ENCODE data around the gene SUSD5.

DNA sequence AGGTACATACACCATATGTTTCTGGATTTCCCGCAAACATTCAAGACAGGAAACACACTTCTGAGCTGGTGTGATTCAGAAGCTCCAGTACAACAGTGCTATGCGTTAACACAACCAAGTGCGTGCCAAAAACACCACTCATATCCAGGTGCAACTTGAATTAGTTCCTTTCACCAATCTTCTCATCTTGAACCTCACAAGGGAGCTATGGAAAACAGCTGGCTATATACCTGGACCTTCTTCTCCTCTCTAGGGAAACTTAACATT, 31.3 kb downstream of the SUSD5 start:
- TF ChIP-seq TP53 (CRISPR knock-in tag; IDR thresholded peaks at IDR 0.05) (no peak), SMAD4 (CRISPR knock-in tag; IDR thresholded peaks at IDR 0.05) (no peak), CREB1 (CRISPR knock-in tag; IDR thresholded peaks at IDR 0.05) (no peak), ZNF219 (CRISPR knock-in tag; IDR thresholded peaks at IDR 0.05; ENCODE audit: borderline replicate concordance) (no peak)
- TF ChIP-seq, protein P1, sequence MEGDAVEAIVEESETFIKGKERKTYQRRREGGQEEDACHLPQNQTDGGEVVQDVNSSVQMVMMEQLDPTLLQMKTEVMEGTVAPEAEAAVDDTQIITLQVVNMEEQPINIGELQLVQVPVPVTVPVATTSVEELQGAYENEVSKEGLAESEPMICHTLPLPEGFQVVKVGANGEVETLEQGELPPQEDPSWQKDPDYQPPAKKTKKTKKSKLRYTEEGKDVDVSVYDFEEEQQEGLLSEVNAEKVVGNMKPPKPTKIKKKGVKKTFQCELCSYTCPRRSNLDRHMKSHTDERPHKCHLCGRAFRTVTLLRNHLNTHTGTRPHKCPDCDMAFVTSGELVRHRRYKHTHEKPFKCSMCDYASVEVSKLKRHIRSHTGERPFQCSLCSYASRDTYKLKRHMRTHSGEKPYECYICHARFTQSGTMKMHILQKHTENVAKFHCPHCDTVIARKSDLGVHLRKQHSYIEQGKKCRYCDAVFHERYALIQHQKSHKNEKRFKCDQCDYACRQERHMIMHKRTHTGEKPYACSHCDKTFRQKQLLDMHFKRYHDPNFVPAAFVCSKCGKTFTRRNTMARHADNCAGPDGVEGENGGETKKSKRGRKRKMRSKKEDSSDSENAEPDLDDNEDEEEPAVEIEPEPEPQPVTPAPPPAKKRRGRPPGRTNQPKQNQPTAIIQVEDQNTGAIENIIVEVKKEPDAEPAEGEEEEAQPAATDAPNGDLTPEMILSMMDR (IDR thresholded peaks at IDR 0.05), result no peak
- TF ChIP-seq, protein P2, sequence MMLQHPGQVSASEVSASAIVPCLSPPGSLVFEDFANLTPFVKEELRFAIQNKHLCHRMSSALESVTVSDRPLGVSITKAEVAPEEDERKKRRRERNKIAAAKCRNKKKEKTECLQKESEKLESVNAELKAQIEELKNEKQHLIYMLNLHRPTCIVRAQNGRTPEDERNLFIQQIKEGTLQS (CRISPR knock-in tag; conservative IDR thresholded peaks at IDR 0.05), result no peak
- TF ChIP-seq, protein P3, sequence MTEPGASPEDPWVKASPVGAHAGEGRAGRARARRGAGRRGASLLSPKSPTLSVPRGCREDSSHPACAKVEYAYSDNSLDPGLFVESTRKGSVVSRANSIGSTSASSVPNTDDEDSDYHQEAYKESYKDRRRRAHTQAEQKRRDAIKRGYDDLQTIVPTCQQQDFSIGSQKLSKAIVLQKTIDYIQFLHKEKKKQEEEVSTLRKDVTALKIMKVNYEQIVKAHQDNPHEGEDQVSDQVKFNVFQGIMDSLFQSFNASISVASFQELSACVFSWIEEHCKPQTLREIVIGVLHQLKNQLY (CRISPR knock-in tag; IDR thresholded peaks at IDR 0.05), result no peak
- TF ChIP-seq, protein P4, sequence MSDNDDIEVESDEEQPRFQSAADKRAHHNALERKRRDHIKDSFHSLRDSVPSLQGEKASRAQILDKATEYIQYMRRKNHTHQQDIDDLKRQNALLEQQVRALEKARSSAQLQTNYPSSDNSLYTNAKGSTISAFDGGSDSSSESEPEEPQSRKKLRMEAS (CRISPR knock-in tag; IDR thresholded peaks at IDR 0.05), result no peak
